Measurements from ENCODE around the gene PDZD4.

DNA sequence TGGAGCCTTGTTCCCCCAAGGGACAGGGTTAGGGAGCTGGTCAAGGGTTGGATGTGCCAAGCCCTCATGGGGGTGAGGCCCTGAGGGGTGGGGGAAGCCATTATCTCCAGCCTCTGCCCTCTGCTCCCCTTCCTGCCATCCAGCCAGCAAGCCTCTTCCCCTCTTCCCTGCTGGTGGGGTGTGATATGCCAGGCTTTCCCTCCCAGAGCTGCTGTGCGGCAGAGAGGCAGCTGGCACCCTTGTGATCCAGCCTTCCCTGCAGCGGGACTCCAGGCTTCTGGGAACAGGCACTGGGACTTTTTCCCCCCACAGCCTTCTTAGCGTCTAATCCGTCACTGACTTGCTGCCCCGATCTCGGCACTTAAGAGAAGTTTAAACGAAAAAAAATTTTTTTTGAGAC lies 29.6 kb downstream of the PDZD4 start:
- no peak for TF ChIP-seq CTCF (IDR thresholded peaks at IDR 0.05; ENCODE audit: low read depth, low read length)
- no peak for TF ChIP-seq EZH2phosphoT487 (IDR thresholded peaks at IDR 0.05; ENCODE audit: low read depth)
